GM23248 (cell line): ENCODE data around the gene CCDC59.

Experiments used
- EZH2 ChIP-seq: fragments of 200-600 bp; sonication (generic); IDR thresholded peaks from 2 replicates; pipeline ENCODE4 v1.6.1; 2018; ENCODE audit warnings: antibody characterized with exemption, mild to moderate bottlenecking; ENCODE audit not compliant: insufficient read depth, poor library complexity, severe bottlenecking
- EZH2phosphoT487 ChIP-seq: fragments of 200-600 bp; sonication (generic); IDR thresholded peaks from 2 replicates; pipeline ENCODE4 v1.6.1; 2018; ENCODE audit warnings: antibody characterized with exemption, moderate library complexity, mild to moderate bottlenecking, low read depth; ENCODE audit not compliant: insufficient read depth

DNA sequence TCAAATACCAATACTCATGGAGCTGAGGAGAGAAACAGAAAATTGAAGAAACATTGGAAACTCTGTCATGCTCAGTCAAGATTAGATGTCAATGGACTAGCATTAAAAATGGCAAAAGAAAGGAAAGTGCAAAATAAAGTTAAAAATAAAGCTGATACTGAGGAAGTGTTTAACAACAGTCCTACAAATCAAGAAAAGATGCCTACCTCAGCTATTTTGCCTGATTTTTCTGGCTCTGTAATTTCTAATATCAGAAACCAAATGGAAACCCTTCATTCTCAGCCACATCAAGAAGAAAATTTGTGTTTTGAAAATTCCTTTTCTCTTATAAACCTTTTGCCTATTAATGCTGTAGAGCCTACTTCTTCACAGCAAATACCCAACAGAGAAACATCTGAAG is 40.7 kb upstream of the CCDC59 start:
- TF ChIP-seq EZH2phosphoT487 (no peak), EZH2 (no peak)
